Panc1 (cell line): Measurements from ENCODE around the gene ZBTB18. TPM values are rescaled to one million over a fixed set of nuclear protein-coding genes. Genes with fewer than 3 reads are reported as not detected.

ENCODE experiments used
- ATAC-seq: fragments of 200-7000 bp; cut with Tn5 transposase; 2 replicates; pipeline ENCODE4 v1.9.1; 2020; ENCODE audit warnings: mild to moderate bottlenecking, moderate library complexity
- BruUV-seq: library from RNA; stranded (reverse); fragments of 400-500 nt; replicated peaks from 2 replicates; lab custom pipeline; 2021; lab: Mats Ljungman, UMichigan
- CTCF ChIA-PET: fragments of 300-600 bp; sonication (Branson Sonifier 250); formaldehyde crosslinking; loops from one replicate; lab custom pipeline; 2022; ENCODE audit warnings: antibody characterized with exemption; lab: Charles Lee
- POLR2A ChIA-PET: fragments of 300-600 bp; sonication (Branson Sonifier 250); formaldehyde crosslinking; loops from one replicate; lab custom pipeline; 2022; ENCODE audit warnings: antibody characterized with exemption; lab: Charles Lee
- DNase-seq: peaks from one replicate; pipeline ENCODE4 v3.0.0-alpha.2; 2010; ENCODE audit warnings: low read depth, low spot score
- H3K27ac ChIP-seq: 2 replicates; pipeline ENCODE4 v1.5.1; 2011; ENCODE audit warnings: mild to moderate bottlenecking, low read length, inconsistent platforms
- H3K27me3 ChIP-seq: fragments of 200-500 bp; sonication (Bioruptor generic); 2 replicates; pipeline ENCODE4 v1.6.0; 2014; ENCODE audit warnings: low read length, inconsistent platforms; ENCODE audit not compliant: control insufficient read depth, insufficient read depth
- H3K36me3 ChIP-seq: fragments of 200-500 bp; sonication (Bioruptor generic); 2 replicates; pipeline ENCODE4 v1.5.1; 2014; ENCODE audit warnings: inconsistent platforms, mild to moderate bottlenecking, low read length, moderate library complexity; ENCODE audit not compliant: control insufficient read depth, insufficient read depth
- H3K4me1 ChIP-seq: 2 replicates; pipeline ENCODE4 v1.5.1; 2011; ENCODE audit warnings: inconsistent platforms, mild to moderate bottlenecking, low read length, moderate library complexity; ENCODE audit not compliant: control insufficient read depth, insufficient read depth
- H3K4me3 ChIP-seq, 2 experiments: 2 replicates each; pipeline ENCODE4 v1.5.1; 2011 to 2012; ENCODE audit warnings: low read depth in 2 of 2, low read length in 2 of 2, mild to moderate bottlenecking in 2 of 2, inconsistent platforms in 1 of 2, moderate library complexity in 1 of 2
- H3K9me3 ChIP-seq: fragments of 200-500 bp; sonication (Bioruptor generic); 2 replicates; pipeline ENCODE4 v1.5.1; 2014; ENCODE audit warnings: low read depth, mild to moderate bottlenecking, inconsistent platforms, low read length, moderate library complexity; ENCODE audit not compliant: control insufficient read depth, insufficient read depth
- CTCF ChIP-seq: fragments of 450-650 bp; IDR thresholded peaks from 2 replicates; pipeline ENCODE4 v1.5.1; 2017; ENCODE audit warnings: mild to moderate bottlenecking
- POLR2AphosphoS5 ChIP-seq: IDR thresholded peaks from 2 replicates; pipeline ENCODE4 v1.6.1; 2012; ENCODE audit warnings: mild to moderate bottlenecking, low read depth, low read length, moderate library complexity
- REST ChIP-seq, 2 experiments: IDR thresholded peaks; 2 replicates each; pipeline ENCODE4 v1.6.1; 2011 to 2012; ENCODE audit warnings: low read depth in 2 of 2, control low read depth in 1 of 2, low read length in 1 of 2, mild to moderate bottlenecking in 1 of 2, moderate library complexity in 1 of 2; ENCODE audit not compliant: insufficient read depth in 1 of 2
- SIN3A ChIP-seq: IDR thresholded peaks from 2 replicates; pipeline ENCODE4 v1.6.1; 2012; ENCODE audit warnings: low read depth, mild to moderate bottlenecking, low read length, moderate library complexity, borderline replicate concordance; ENCODE audit not compliant: insufficient read depth
- TCF7L2 ChIP-seq: IDR thresholded peaks from 2 replicates; pipeline ENCODE4 v1.6.1; 2011; ENCODE audit warnings: mild to moderate bottlenecking, low read depth, low read length, inconsistent platforms
- in situ Hi-C: cut with HindIII; loops from 2 replicates; pipeline ENCODE4 v1.10.0; 2016; ENCODE audit warnings: low sequenced_read_pairs, low pct_unique_long_range_greater_than_20kb
- intact Hi-C: fragments of 100-400 bp; cut with micrococcal nuclease; formaldehyde crosslinking; loops from one replicate; pipeline ENCODE4 v1.10.0; 2022; ENCODE audit not compliant: unreplicated experiment
- total RNA-seq: library from RNA; stranded (reverse); gene quantifications from one replicate; pipeline ENCODE4 v1.2.1, GENCODE V29; 2021; ENCODE audit not compliant: unreplicated experiment

ZBTB18 gene
- total RNA-seq, 1 experiment from 2014 or later = 9.9 TPM

GRCh38 chr1:244052016-244052727, 1.1 kb downstream of the ZBTB18 start:
- no peaks in the 10 kb centered on the region for H3K27me3 ChIP-seq
- no peak for TF ChIP-seq TCF7L2
- TF ChIP-seq SIN3A = no peak
- no peak for TF ChIP-seq REST (IDR thresholded peaks at IDR 0.05; ENCODE audit: insufficient read depth in 1 of 2, low read depth in 2 of 2, low read length in 1 of 2)
- no peak for TF ChIP-seq CTCF
- TF ChIP-seq POLR2AphosphoS5 = no peak
- no peak for DNase-seq
- ATAC-seq = no peak
- ChIA-PET CTCF (no interaction called here), POLR2A (no interaction called here)
- H3K4me3 ChIP-seq = no peak overlapping the region; a peak in 1 of 4 replicates
- BruUV-seq = no TSS peak
- in situ Hi-C loops (no loop called here), intact Hi-C loops (no loop called here)
- H3K4me1 ChIP-seq = peaks cover 15% of the 10 kb centered on the region
- no peak overlapping the region for H3K27ac ChIP-seq
- H3K9me3 ChIP-seq = no peaks in the 10 kb centered on the region
- no peaks in the 10 kb centered on the region for H3K36me3 ChIP-seq

GRCh38 chr1:244052728-244053312, 1.7 kb downstream of the ZBTB18 start:
- intact Hi-C loops = no loop called here
- no TSS peak for BruUV-seq
- no peaks in the 10 kb centered on the region for H3K27me3 ChIP-seq
- H3K9me3 ChIP-seq = no peaks in the 10 kb centered on the region
- no peak for TF ChIP-seq REST (IDR thresholded peaks at IDR 0.05; ENCODE audit: insufficient read depth in 1 of 2, low read depth in 2 of 2, low read length in 1 of 2)
- no peak for TF ChIP-seq POLR2AphosphoS5
- TF ChIP-seq TCF7L2 = no peak
- TF ChIP-seq SIN3A = no peak
- TF ChIP-seq CTCF = no peak
- DNase-seq (no peak), ATAC-seq (no peak)
- no peak overlapping the region for H3K4me3 ChIP-seq
- no peaks in the 10 kb centered on the region for H3K36me3 ChIP-seq
- POLR2A ChIA-PET = no interaction called here
- in situ Hi-C loops = no loop called here
- CTCF ChIA-PET = no interaction called here
- no peak overlapping the region for H3K27ac ChIP-seq
- peaks cover 15% of the 10 kb centered on the region for H3K4me1 ChIP-seq
